ENCODE measurements around the gene OTUD3.
"Not testable (repeated sequence)": the region's sequence is repeated elsewhere in the genome, so short reads cannot be mapped to it uniquely, and the experiment has no call there.

The OTUD3 gene

GRCh38 chr1:19920132-19920710 is 38.0 kb downstream of the OTUD3 start:
- DNase-seq (ENCODE audit: low spot score), result no peak

- no peak for DNase-seq (ENCODE audit: low spot score)
These were observed 39.1 kb downstream of the OTUD3 start for GRCh38 chr1:19921310-19921709.

DNA sequence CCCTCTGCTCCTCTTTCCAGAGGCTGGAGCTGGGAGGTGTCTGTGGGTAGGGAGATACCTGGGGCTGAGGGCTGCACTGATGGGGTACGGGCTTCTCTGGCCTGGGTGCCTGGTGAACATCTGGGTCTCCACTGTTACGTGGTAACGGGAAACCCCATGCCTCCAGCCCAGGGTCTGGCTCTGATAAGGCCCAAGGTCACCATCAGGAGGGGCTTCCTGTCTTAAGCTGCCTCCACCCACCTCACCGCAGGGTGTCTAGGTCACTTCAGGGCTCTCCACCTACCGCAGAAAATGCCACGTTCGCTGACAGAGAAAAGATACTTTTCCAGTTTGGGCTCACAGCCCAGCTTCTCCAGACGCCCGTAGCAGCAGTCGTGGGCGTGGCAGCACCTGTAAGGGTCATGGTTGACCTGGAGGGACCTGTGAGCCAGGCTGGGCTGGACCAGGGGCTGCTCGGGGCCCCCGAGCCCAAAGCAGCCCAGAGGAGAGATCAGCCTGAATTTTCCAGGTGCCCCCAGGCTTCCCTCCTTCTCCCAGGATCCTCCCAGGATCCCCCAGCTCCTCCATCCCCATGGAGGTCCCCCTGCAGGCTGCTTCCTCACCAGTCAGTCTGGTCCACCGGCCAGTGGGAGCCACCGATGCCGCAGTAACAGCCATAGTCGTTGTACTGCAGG is 40.0 kb downstream of the OTUD3 start:
- no peak for DNase-seq (ENCODE audit: low spot score)

- DNase-seq (ENCODE audit: low spot score), result no peak
These were observed 41.1 kb downstream of the OTUD3 start, which contains the start of gene PLA2G2E for GRCh38 chr1:19923137-19923952. Gene PLA2G2E, minus strand, starts transcription at chr1:19923617. Its CDS starts 58 bp downstream, at chr1:19923559.

- DNase-seq (ENCODE audit: low spot score), result no peak
These were observed 41.8 kb downstream of the OTUD3 start for GRCh38 chr1:19923953-19924346.

DNA sequence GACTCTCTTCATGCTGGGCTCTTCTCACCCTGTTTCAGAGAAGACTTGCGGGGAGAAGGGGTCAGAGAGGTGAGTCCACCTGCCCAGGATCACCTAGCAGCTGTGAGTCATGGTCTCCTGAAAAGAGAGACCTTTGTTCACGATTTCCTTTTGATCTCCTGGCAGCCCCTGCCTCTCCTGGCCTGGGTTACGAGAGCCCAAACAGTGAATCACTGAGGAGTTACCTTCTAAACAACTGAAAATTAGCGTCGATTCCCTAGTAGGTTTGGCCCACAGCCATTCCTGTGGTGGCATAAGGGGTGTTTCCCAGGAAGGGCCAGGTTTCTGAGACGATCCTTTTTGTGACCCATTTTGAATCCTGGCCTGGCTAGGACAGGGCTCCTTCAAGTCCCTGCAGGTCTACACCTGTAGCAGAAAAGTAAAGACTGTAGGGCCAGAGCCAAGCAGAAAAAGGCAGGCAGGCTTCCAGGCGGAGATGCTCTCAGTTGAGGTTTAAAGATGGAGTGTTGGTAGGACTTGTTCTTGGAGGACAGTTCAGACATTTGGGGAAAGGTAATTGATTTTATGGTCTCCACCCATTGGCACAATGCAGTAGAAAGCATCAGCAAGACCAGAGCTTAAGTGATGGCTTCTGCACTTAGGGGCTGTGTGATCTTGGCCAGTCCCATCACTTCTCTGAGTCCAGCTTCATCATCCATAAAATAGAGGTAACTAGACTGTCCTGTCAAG is 43.3 kb downstream of the OTUD3 start:
- DNase-seq (ENCODE audit: low spot score), result no peak

DNA sequence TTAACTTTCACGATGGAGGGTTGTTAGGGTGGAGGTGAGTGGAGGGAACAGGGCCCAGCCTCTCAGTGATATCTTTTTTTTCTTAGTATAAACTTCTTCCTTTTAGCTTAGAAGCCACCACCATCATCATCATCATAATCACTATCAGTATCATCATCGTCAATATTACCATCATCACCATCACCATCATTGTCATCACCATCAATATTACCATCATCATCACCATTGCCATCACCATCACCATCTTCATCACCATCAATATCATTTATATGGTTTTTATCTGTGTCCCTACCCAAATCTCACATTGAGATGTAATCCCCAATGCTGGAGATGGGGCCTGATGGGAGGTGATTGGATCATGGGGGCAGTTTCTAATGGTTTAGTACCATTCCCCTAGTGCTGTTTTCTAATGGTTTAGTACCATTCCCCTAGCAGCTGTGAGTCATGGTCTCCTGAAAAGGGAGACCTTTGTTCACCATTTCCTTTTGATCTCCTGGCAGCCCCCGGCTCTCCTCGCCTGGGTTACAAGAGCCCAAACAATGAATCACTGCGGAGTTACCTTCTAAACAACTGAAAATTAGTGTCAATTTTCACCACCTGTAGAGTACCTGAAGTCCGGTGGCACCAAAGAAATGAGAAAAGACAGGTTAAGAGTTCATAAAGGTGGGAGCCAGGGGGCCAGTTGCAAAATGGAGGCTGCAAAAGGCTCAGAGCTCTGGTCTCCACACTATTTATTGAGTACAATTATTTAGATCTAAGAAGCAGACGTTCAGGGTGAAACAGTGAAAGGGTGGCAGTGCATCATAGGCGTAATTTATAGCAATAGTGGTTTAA is 44.3 kb downstream of the OTUD3 start:
- no peak for DNase-seq (ENCODE audit: low spot score)

- not testable (repeated sequence) for DNase-seq (ENCODE audit: low spot score)
These were observed 44.9 kb downstream of the OTUD3 start for GRCh38 chr1:19927130-19927421.

DNA sequence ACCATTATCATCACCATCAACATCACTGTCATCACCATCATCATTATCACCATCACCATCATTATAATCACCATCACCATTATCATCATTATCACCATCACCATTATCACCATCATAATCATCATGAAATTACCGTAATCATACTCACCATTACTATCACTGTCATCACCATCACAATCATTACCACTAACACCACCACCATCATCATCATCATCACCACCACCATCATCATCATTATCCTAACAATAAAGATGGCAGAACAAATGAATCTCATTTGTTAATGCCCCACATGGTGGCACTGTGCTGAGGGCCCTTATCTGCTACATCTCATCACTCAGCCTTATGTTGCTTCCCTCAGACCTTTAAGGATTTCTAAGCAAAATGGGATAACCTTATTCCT is 50.7 kb downstream of the OTUD3 start:
- DNase-seq (ENCODE audit: low spot score), result no peak

DNA sequence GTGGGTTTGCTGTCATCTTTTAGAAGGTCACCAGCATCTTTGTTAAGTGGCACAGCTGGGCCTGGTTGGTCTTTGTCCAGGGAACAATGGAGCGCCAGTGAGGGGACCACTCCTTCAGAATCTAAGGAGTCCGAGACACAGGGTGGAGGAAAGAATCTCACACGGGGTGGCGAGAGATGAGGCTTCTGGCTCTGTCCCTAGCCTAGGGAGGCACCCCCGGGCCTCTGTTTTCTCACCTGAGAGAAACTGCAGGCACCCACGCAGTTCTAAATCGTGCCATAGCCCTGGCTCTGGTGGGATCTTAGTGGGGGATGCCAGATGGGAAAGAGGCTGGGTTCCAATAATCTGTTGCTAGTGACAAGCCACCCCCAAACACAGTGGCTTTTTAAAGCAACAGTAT is 52.1 kb downstream of the OTUD3 start:
- no peak for DNase-seq (ENCODE audit: low spot score)

GRCh38 chr1:19936061-19936750 is 54.0 kb downstream of the OTUD3 start:
- DNase-seq (ENCODE audit: low spot score), result no peak

DNA sequence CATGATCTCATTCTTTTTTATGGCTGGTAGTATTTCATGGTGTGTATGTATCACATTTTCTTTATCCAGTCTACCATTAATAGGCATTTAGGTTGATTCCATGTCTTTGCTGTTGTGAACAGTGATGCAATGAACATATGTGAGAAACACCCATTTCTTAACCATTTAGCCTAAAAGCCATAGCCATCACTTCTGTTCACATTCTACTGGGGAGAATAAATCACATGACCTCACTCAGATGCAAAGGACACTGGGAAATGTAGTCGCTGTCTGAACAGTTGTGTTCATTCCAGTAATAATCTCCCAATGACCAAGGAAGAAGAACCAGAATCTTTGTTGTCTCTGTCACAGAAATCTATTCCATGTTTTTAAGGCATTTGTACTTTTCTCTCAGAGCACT is 56.3 kb downstream of the OTUD3 start:
- no peak for DNase-seq (ENCODE audit: low spot score)

DNA sequence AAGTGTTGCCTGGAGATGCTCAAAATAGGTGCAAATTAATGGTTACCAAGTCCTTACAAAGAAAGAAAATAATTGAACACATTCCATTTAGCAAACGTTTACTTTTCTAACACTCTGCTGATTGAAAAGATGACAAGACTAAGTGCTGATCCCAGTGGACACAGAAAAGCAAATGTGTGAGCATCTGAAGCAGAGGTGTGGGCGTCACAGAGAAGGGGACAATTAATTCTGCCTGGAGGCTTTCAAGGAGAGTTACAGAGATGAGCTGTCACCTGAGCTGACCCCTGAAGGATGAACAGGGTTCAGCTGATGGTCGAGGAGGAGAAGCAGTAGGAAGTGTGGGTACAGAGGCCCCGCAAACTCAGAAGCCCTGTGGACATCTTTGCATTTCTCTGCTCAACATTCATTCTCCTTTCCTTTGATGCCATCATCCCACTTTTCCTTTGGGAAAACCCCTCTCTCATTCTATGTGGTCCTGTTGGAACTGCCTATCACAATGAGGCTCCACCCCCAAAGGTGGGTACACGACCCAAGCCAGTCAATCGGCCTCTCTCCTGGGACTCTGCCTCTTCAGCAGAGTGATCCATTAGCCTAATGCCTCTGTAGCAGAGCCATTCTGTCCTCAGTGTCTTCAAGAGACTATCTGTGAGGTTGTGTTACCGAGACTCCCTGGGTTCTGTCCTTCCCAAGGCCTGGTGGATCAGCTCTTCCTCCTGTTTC is 58.5 kb downstream of the OTUD3 start:
- DNase-seq (ENCODE audit: low spot score), result no peak

DNA sequence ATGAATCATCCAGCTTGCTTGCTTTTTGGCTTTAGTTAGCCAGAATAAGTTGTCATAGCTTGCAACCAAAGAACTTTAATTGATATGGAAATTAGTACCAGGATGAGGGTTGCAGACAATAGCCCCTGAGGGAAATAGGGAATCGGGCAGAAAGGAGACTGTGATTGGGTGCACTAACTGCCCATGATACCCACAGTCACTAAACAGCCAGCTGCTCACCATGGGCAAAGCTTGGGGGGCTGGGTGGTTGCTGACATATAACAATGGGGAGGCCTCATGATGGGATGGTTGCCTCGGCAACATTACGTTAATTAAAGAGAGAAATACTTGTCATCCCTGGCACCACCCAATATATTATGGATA is 59.0 kb downstream of the OTUD3 start:
- DNase-seq (ENCODE audit: low spot score), result no peak

DNA sequence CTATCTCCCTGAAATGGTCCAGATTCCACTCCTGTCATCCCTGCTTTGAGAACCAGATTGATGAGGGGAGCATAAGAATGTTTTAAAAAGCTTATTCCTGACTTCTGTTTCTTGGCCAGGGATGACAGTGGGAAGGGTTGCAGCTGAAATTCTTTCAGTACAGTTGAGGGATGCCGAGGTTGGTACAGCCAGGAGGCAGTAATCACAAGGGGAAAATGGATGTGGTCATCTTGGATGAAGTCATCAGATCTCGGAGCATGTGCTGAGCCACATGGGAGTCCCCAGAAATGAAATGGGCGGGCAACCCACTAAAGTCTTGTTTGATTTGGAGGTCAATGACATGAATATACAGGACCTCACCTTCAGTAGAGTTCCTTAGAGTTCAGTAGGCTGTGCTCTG is 59.9 kb downstream of the OTUD3 start:
- no peak for DNase-seq (ENCODE audit: low spot score)

- no peak for DNase-seq (ENCODE audit: low spot score)
These were observed 60.5 kb downstream of the OTUD3 start for GRCh38 chr1:19942657-19943056.

GRCh38 chr1:19945914-19946313 is 63.7 kb downstream of the OTUD3 start:
- DNase-seq (ENCODE audit: low spot score), result no peak

DNA sequence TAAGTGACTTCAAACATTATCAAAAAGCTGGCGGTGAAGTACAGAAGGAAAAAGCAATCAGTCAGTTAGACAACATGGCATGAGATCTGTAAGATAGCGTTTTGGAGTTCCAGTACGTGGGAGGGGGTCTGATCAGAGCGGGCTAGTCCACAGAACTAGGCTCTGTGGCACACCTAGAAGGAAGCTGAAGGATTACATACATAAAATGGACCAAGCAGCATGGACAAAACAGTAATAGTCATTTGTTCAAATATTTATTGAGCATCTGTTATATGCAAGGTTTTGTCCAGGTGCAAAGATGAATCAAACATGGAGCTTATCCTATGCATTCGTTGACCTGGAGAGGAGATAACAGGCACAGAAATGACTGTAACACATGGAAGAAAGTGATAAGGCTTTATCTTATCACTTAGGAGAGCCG is 64.1 kb downstream of the OTUD3 start:
- no peak for DNase-seq (ENCODE audit: low spot score)

DNA sequence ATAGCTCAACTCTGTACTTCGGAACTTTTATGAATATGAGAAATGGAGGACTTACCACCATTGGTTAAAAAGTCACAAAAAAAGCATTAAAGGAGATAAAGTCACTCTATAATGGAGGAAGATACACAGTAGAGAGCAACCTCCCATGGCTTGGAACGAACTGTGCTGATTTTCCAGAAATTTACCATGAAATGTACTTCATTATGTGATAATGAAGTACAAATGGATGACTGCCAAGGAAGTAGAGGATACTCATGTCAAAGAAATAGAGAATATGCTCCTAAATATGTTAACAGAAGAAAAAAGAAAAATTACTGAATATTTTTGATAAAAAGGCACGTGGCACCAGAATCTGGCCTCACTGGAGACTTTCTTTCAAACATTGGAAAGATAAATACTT is 64.8 kb downstream of the OTUD3 start:
- no peak for DNase-seq (ENCODE audit: low spot score)

GRCh38 chr1:19949016-19949415 is 66.8 kb downstream of the OTUD3 start:
- no peak for DNase-seq (ENCODE audit: low spot score)

GRCh38 chr1:19954059-19954458 is 71.9 kb downstream of the OTUD3 start:
- DNase-seq (ENCODE audit: low spot score), result no peak
